GM23338 (cell line): Measurements from ENCODE around the gene ADAMTS15. TPM values are rescaled to one million over a fixed set of nuclear protein-coding genes. Genes with fewer than 3 reads are reported as not detected.

Experiments used
- ATAC-seq: fragments of 200-7000 bp; cut with Tn5 transposase; 3 replicates; pipeline ENCODE4 v1.9.1; 2020
- DNase-seq: peaks from one replicate; pipeline ENCODE4 v3.0.0-alpha.2; 2015; ENCODE audit warnings: low spot score
- H2AFZ ChIP-seq: fragments of 200-600 bp; sonication (generic); 2 replicates; pipeline ENCODE4 v1.8.0; 2016; ENCODE audit warnings: antibody characterized with exemption, mild to moderate bottlenecking, moderate library complexity
- H3F3A ChIP-seq: fragments of 200-600 bp; sonication (generic); replicated peaks from 2 replicates; pipeline ENCODE4 v1.8.0; 2017; ENCODE audit warnings: antibody characterized with exemption, mixed run types, low read depth
- H3K27ac ChIP-seq: fragments of 200-600 bp; sonication (generic); 2 replicates; pipeline ENCODE4 v1.6.1; 2016; ENCODE audit warnings: low read depth
- H3K27me3 ChIP-seq: fragments of 200-600 bp; sonication (generic); 2 replicates; pipeline ENCODE4 v1.8.0; 2016; ENCODE audit warnings: mild to moderate bottlenecking, mixed run types, moderate library complexity; ENCODE audit not compliant: insufficient read depth
- H3K36me3 ChIP-seq: fragments of 200-600 bp; sonication (generic); 2 replicates; pipeline ENCODE4 v1.8.0; 2016; ENCODE audit warnings: mild to moderate bottlenecking; ENCODE audit not compliant: insufficient read depth
- H3K4me1 ChIP-seq: fragments of 200-600 bp; sonication (generic); 2 replicates; pipeline ENCODE4 v1.8.0; 2016; ENCODE audit warnings: mild to moderate bottlenecking, moderate library complexity; ENCODE audit not compliant: insufficient read depth
- H3K4me2 ChIP-seq: fragments of 200-600 bp; sonication (generic); 2 replicates; pipeline ENCODE4 v1.7.1; 2017; ENCODE audit warnings: mixed run types
- H3K4me3 ChIP-seq: fragments of 200-600 bp; sonication (generic); 2 replicates; pipeline ENCODE4 v1.6.1; 2016; ENCODE audit warnings: mixed run types
- H3K79me2 ChIP-seq: fragments of 200-600 bp; sonication (generic); replicated peaks from 2 replicates; pipeline ENCODE4 v1.8.0; 2017; ENCODE audit warnings: mild to moderate bottlenecking; ENCODE audit not compliant: insufficient read depth
- H3K9me2 ChIP-seq: fragments of 200-600 bp; sonication (generic); 2 replicates; pipeline ENCODE4 v1.8.0; 2017; ENCODE audit not compliant: insufficient read depth
- H4K20me1 ChIP-seq: fragments of 200-600 bp; sonication (generic); replicated peaks from 2 replicates; pipeline ENCODE4 v1.8.0; 2017; ENCODE audit warnings: mild to moderate bottlenecking; ENCODE audit not compliant: insufficient read depth
- H3K27ac Mint-ChIP-seq: 2 replicates; pipeline ENCODE4 v1.8.0; 2020; ENCODE audit warnings: inconsistent platforms, mild to moderate bottlenecking, moderate library complexity, mixed read lengths
- H3K27me3 Mint-ChIP-seq: 3 replicates; pipeline ENCODE4 v1.8.0; 2022; ENCODE audit warnings: low read depth, mild to moderate bottlenecking, moderate library complexity, mixed read lengths, inconsistent platforms; ENCODE audit not compliant: insufficient read depth, poor library complexity
- H3K36me3 Mint-ChIP-seq: 3 replicates; pipeline ENCODE4 v1.8.0; 2021; ENCODE audit warnings: low read depth, mild to moderate bottlenecking, inconsistent platforms, moderate library complexity, mixed read lengths
- H3K4me1 Mint-ChIP-seq: 3 replicates; pipeline ENCODE4 v1.8.0; 2020; ENCODE audit warnings: mild to moderate bottlenecking, inconsistent platforms, mixed read lengths
- H3K4me3 Mint-ChIP-seq: 3 replicates; pipeline ENCODE4 v1.8.0; 2021; ENCODE audit warnings: moderate library complexity, mild to moderate bottlenecking, inconsistent platforms, mixed read lengths
- H3K9me3 Mint-ChIP-seq: 3 replicates; pipeline ENCODE4 v1.8.0; 2020; ENCODE audit warnings: moderate library complexity, mild to moderate bottlenecking, inconsistent platforms, mixed read lengths
- EZH2 ChIP-seq: fragments of 200-600 bp; sonication (generic); IDR thresholded peaks from one replicate; pipeline ENCODE4 v1.8.0; 2017; ENCODE audit warnings: antibody characterized with exemption, mild to moderate bottlenecking, low read depth; ENCODE audit not compliant: unreplicated experiment
- EZH2phosphoT487 ChIP-seq: fragments of 200-600 bp; sonication (generic); IDR thresholded peaks from one replicate; pipeline ENCODE4 v1.8.1; 2018; ENCODE audit warnings: antibody characterized with exemption; ENCODE audit not compliant: unreplicated experiment
- POLR2AphosphoS5 ChIP-seq: IDR thresholded peaks from 2 replicates; pipeline ENCODE4 v1.6.1; 2016; ENCODE audit warnings: antibody characterized with exemption, low read depth
- STAT1 ChIP-seq: IDR thresholded peaks from one replicate; pipeline ENCODE4 v1.6.1; 2016; ENCODE audit warnings: antibody characterized with exemption; ENCODE audit not compliant: unreplicated experiment
- ZNF114 ChIP-seq: fragments of 250-450 bp; sonication (Bioruptor Pico); IDR thresholded peaks from 2 replicates; pipeline ENCODE4 v1.5.0; 2020; ENCODE audit warnings: mild to moderate bottlenecking, moderate library complexity
- ZNF331 ChIP-seq: fragments of 250-450 bp; sonication (Bioruptor Pico); IDR thresholded peaks from 2 replicates; pipeline ENCODE4 v1.5.0; 2020; ENCODE audit warnings: low read depth, mild to moderate bottlenecking, moderate library complexity
- polyA plus RNA-seq: library from polyadenylated mRNA; unstranded; fragments of >200 nt; fragmentation: Nextera tagmentation; extraction: Ambion mirVana; gene quantifications from 2 replicates; pipeline ENCODE4 v1.2.1, GENCODE V29; 2016
- total RNA-seq: library from RNA; depleted of rRNA; stranded (reverse); fragments of >200 nt; shearing (Covaris generic); gene quantifications from 2 replicates; pipeline ENCODE4 v1.2.3, GENCODE V29; 2014
- TF ChIP-seq, protein P1 (sequence below): fragments of 250-450 bp; sonication (Bioruptor Pico); IDR thresholded peaks from 2 replicates; pipeline ENCODE4 v1.5.0; 2020; ENCODE audit warnings: mild to moderate bottlenecking, moderate library complexity
- TF ChIP-seq, protein P2 (sequence below): IDR thresholded peaks from 2 replicates; pipeline ENCODE4 v1.6.1; 2016; ENCODE audit warnings: antibody characterized with exemption

The ADAMTS15 gene
- total and polyA plus RNA-seq, 2 experiments from 2014 or later = 0.42 to 5.6 TPM

DNA sequence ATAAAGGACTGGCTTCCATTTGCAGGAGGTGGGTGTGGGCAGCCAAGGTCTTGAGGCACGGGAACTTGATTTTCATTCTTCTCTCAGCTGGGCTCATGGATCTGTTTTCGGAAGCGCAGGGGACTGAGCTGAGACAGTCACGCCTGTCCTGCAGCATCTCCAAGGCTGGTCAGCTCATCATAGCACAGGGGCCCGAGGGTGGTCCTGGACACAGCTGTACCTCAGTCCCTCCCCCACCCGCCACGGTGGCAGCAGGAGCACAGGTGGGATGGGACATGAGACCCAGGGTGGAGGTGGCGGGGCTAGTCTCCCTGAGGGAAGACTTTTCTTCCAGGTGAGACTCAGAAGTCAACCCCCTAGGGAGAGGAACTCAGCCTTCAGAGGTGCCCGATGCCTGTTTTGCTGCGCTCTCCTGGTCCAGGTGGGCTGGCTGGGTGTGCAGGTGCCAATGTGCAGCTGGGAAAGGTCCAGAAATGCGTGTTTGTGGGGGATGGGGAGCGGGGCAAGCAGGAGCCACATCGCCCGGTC lies 23.8 kb upstream of the ADAMTS15 start:
- Mint-ChIP-seq H3K4me3 (no peak overlapping the region), H3K9me3 (no peaks in the 10 kb centered on the region), H3K27me3 (peaks cover 43% of the 10 kb centered on the region), H3K4me1 (peaks cover 35% of the 10 kb centered on the region), H3K27ac (no peak overlapping the region), H3K36me3 (peaks cover 35% of the 10 kb centered on the region)
- no peak overlapping the region for H2AFZ ChIP-seq
- no peak for DNase-seq
- H3K36me3 ChIP-seq = no peaks in the 10 kb centered on the region
- H3K4me3 ChIP-seq = no peak overlapping the region
- no peak overlapping the region for H3K4me2 ChIP-seq
- H3K9me2 ChIP-seq = no peaks in the 10 kb centered on the region; the same call in 1 of the 2 replicates
- no peak overlapping the region for H3K27ac ChIP-seq
- ATAC-seq = no peak
- H3F3A ChIP-seq = peaks cover 11% of the 10 kb centered on the region
- H3K4me1 ChIP-seq = peaks cover 16% of the 10 kb centered on the region; the same call in 1 of the 2 replicates
- H4K20me1 ChIP-seq = no peaks in the 10 kb centered on the region
- TF ChIP-seq EZH2phosphoT487 (no peak), ZNF114 (CRISPR knock-in tag) (no peak), STAT1 (no peak), POLR2AphosphoS5 (no peak), ZNF331 (CRISPR knock-in tag) (no peak), EZH2 (no peak)
- TF ChIP-seq, protein P1, sequence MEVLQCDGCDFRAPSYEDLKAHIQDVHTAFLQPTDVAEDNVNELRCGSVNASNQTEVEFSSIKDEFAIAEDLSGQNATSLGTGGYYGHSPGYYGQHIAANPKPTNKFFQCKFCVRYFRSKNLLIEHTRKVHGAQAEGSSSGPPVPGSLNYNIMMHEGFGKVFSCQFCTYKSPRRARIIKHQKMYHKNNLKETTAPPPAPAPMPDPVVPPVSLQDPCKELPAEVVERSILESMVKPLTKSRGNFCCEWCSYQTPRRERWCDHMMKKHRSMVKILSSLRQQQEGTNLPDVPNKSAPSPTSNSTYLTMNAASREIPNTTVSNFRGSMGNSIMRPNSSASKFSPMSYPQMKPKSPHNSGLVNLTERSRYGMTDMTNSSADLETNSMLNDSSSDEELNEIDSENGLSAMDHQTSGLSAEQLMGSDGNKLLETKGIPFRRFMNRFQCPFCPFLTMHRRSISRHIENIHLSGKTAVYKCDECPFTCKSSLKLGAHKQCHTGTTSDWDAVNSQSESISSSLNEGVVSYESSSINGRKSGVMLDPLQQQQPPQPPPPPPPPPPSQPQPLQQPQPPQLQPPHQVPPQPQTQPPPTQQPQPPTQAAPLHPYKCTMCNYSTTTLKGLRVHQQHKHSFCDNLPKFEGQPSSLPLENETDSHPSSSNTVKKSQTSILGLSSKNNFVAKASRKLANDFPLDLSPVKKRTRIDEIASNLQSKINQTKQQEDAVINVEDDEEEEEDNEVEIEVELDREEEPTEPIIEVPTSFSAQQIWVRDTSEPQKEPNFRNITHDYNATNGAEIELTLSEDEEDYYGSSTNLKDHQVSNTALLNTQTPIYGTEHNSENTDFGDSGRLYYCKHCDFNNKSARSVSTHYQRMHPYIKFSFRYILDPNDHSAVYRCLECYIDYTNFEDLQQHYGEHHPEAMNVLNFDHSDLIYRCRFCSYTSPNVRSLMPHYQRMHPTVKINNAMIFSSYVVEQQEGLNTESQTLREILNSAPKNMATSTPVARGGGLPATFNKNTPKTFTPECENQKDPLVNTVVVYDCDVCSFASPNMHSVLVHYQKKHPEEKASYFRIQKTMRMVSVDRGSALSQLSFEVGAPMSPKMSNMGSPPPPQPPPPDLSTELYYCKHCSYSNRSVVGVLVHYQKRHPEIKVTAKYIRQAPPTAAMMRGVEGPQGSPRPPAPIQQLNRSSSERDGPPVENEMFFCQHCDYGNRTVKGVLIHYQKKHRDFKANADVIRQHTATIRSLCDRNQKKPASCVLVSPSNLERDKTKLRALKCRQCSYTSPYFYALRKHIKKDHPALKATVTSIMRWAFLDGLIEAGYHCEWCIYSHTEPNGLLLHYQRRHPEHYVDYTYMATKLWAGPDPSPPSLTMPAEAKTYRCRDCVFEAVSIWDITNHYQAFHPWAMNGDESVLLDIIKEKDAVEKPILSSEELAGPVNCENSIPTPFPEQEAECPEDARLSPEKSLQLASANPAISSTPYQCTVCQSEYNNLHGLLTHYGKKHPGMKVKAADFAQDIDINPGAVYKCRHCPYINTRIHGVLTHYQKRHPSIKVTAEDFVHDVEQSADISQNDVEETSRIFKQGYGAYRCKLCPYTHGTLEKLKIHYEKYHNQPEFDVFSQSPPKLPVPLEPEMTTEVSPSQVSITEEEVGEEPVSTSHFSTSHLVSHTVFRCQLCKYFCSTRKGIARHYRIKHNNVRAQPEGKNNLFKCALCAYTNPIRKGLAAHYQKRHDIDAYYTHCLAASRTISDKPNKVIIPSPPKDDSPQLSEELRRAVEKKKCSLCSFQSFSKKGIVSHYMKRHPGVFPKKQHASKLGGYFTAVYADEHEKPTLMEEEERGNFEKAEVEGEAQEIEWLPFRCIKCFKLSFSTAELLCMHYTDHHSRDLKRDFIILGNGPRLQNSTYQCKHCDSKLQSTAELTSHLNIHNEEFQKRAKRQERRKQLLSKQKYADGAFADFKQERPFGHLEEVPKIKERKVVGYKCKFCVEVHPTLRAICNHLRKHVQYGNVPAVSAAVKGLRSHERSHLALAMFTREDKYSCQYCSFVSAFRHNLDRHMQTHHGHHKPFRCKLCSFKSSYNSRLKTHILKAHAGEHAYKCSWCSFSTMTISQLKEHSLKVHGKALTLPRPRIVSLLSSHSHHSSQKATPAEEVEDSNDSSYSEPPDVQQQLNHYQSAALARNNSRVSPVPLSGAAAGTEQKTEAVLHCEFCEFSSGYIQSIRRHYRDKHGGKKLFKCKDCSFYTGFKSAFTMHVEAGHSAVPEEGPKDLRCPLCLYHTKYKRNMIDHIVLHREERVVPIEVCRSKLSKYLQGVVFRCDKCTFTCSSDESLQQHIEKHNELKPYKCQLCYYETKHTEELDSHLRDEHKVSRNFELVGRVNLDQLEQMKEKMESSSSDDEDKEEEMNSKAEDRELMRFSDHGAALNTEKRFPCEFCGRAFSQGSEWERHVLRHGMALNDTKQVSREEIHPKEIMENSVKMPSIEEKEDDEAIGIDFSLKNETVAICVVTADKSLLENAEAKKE (CRISPR knock-in tag) = no peak
- TF ChIP-seq, protein P2, sequence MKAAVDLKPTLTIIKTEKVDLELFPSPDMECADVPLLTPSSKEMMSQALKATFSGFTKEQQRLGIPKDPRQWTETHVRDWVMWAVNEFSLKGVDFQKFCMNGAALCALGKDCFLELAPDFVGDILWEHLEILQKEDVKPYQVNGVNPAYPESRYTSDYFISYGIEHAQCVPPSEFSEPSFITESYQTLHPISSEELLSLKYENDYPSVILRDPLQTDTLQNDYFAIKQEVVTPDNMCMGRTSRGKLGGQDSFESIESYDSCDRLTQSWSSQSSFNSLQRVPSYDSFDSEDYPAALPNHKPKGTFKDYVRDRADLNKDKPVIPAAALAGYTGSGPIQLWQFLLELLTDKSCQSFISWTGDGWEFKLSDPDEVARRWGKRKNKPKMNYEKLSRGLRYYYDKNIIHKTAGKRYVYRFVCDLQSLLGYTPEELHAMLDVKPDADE = no peak
- H3K27me3 ChIP-seq = peaks cover 34% of the 10 kb centered on the region
- no peaks in the 10 kb centered on the region for H3K79me2 ChIP-seq
